HG02798 (cell line): ENCODE measurements around the gene COL4A1.

Source experiments
- ATAC-seq: cut with Tn5 transposase; IDR thresholded peaks from one replicate; pipeline ENCODE4 v1.9.1; 2021; ENCODE audit warnings: mild to moderate bottlenecking; ENCODE audit not compliant: unreplicated experiment, poor library complexity

The COL4A1 gene

GRCh38 chr13:110245416-110245899, 61.5 kb downstream of the COL4A1 start:
- ATAC-seq = no peak

- no peak for ATAC-seq
These were observed 62.0 kb downstream of the COL4A1 start for GRCh38 chr13:110244976-110245375.

- no peak for ATAC-seq
These were observed 62.7 kb downstream of the COL4A1 start for GRCh38 chr13:110244071-110244830.

- no peak for ATAC-seq
These were observed 64.3 kb downstream of the COL4A1 start for GRCh38 chr13:110242615-110243014.

GRCh38 chr13:110240943-110241342, 66.0 kb downstream of the COL4A1 start:
- ATAC-seq = no peak

- no peak for ATAC-seq
These were observed 66.6 kb downstream of the COL4A1 start for GRCh38 chr13:110240352-110240751.

DNA sequence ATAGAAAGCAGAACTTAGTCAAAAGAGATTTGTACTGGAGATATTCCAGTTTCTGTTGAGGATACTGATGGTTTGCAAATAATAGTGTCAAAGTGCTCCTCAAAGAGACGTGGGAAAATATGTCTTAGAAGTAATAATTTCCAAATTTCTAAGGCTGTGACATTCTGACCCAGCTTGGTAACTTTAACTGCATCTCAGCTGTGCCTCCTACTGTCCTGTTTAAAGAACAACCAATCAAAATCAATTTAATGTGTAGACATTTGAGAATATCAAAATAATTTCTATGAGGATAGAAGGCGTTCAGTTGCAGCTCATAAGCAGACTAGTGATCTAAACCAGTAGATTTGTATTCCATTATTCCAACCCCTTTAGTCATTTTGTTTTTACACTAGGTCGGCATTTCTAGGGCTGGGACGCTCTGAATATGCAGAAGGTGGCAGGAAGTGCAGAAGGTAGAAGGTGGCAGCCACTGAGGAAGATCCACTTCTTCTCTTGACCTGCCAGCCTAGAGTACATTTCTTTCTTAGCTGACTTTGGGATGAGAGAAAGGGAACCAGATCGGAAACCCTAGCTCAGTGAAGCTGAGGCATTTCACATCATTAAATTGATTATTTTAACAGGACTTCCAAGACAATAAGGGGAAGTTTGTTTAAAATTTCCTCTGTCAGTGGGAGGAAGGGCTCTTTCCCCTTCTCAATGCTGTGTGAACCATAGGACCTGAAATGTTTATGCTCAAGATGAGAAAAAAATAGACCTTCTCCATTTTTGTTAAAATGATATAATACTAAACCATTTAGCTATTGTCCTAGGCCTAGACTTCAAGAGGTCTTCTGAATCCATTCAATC, 67.5 kb downstream of the COL4A1 start:
- ATAC-seq = no peak

- no peak for ATAC-seq
These were observed 68.2 kb downstream of the COL4A1 start for GRCh38 chr13:110238818-110239195.

DNA sequence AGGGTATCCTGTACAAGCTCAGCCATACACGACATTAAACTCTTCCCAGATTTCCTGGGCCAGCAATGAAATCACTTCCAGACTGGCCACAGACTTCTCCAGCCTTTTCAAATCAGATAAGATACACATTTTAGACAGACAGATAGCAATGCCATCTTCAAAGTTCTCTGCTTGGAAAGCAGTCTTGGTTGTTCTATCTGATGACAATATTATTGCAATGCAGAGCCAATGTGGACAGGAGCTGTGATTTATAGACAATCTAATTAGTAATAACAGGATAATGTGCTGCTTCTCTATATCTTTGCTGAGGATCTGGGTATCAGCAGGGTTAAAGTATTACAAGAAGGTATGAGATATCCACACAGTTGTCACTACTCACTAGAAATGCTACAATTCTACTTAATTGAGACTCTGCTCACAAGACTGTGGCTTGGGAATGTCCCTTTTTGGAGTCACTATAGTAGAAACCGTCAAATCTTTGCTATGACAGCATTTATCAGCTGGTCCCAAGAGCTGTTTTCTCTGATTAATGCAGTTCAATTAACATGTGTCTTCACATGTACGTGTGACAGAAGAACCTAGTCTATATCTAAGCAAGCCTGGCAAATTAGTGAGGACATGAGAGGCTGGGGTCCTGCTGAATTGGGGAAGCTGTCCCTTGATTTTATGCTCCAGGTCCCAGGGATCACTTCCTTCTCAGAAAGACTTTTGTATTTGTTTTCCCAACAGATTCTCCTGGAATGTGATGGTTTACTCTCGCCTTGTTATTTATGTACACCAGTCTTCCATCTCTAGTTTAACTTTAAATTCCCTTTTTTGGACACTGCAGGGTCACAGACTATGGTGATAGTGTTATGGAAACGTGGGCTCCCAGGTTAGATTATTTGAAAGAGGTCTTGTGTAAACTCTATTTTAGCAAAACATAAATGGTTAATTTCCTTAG, 68.8 kb downstream of the COL4A1 start:
- ATAC-seq = no peak

- no peak for ATAC-seq
These were observed 70.1 kb downstream of the COL4A1 start for GRCh38 chr13:110236831-110237261.

GRCh38 chr13:110236431-110236830, 70.5 kb downstream of the COL4A1 start:
- ATAC-seq = no peak

GRCh38 chr13:110234532-110234931, 72.4 kb downstream of the COL4A1 start:
- no peak for ATAC-seq

GRCh38 chr13:110233951-110234280, 73.0 kb downstream of the COL4A1 start:
- no peak for ATAC-seq

GRCh38 chr13:110233181-110233950, 73.6 kb downstream of the COL4A1 start:
- ATAC-seq = no peak

GRCh38 chr13:110232756-110233155, 74.2 kb downstream of the COL4A1 start:
- no peak for ATAC-seq

GRCh38 chr13:110232142-110232541, 74.8 kb downstream of the COL4A1 start:
- no peak for ATAC-seq

- no peak for ATAC-seq
These were observed 75.5 kb downstream of the COL4A1 start for GRCh38 chr13:110231348-110232047.

GRCh38 chr13:110230661-110231347, 76.2 kb downstream of the COL4A1 start:
- no peak for ATAC-seq
